Fibroblast of lung (primary cell): ENCODE data around the gene KLK11. TPM values are rescaled to one million over a fixed set of nuclear protein-coding genes. Genes with fewer than 3 reads are reported as not detected.

Experiments used
- DNase-seq, 2 donors: peaks; one replicate each; pipeline versions ENCODE4 v3.0.0 to v3.0.0-alpha.2; 2010; ENCODE audit warnings: low read depth in 2 of 2
- H2AFZ ChIP-seq: 2 replicates; pipeline ENCODE4 v1.5.1; 2012; ENCODE audit warnings: low read length, control low read depth, inconsistent platforms
- H3K27ac ChIP-seq: 2 replicates; pipeline ENCODE4 v1.5.1; 2011; ENCODE audit warnings: low read length, control low read depth; ENCODE audit not compliant: insufficient read depth
- H3K27me3 ChIP-seq: 2 replicates; pipeline ENCODE4 v1.5.1; 2011; ENCODE audit warnings: mild to moderate bottlenecking, low read length; ENCODE audit not compliant: control insufficient read depth, insufficient read depth
- H3K36me3 ChIP-seq: 2 replicates; pipeline ENCODE4 v1.5.1; 2011; ENCODE audit warnings: low read length; ENCODE audit not compliant: control insufficient read depth, insufficient read depth
- H3K4me1 ChIP-seq: 2 replicates; pipeline ENCODE4 v1.5.1; 2011; ENCODE audit warnings: low read length; ENCODE audit not compliant: control insufficient read depth, insufficient read depth; ENCODE audit errors: extremely low read depth
- H3K4me2 ChIP-seq: 2 replicates; pipeline ENCODE4 v1.5.1; 2011; ENCODE audit warnings: low read length, control low read depth; ENCODE audit not compliant: insufficient read depth; ENCODE audit errors: extremely low read depth
- H3K4me3 ChIP-seq, 4 experiments: fragments of 200-600 bp in 1 of 4; sonication (generic) in 1 of 4; replicated peaks in 1 of 4; 2 replicates each; pipeline ENCODE4 v1.5.1; 2011 to 2016; ENCODE audit warnings: low read length in 4 of 4, low read depth in 3 of 4, mild to moderate bottlenecking in 3 of 4, control low read depth in 2 of 4, inconsistent platforms in 1 of 4, mixed read lengths in 1 of 4; ENCODE audit not compliant: insufficient read depth in 1 of 4; ENCODE audit errors: control extremely low read depth in 1 of 4
- H3K79me2 ChIP-seq: 2 replicates; pipeline ENCODE4 v1.5.1; 2012; ENCODE audit warnings: mild to moderate bottlenecking, low read length, inconsistent platforms; ENCODE audit not compliant: control insufficient read depth, insufficient read depth
- H3K9ac ChIP-seq: 2 replicates; pipeline ENCODE4 v1.5.1; 2011; ENCODE audit warnings: mild to moderate bottlenecking, low read length, control low read depth; ENCODE audit not compliant: insufficient read depth
- H3K9me3 ChIP-seq: 2 replicates; pipeline ENCODE4 v1.5.1; 2012; ENCODE audit warnings: low read depth, low read length; ENCODE audit not compliant: control insufficient read depth, insufficient read depth
- H4K20me1 ChIP-seq: 2 replicates; pipeline ENCODE4 v1.5.1; 2011; ENCODE audit warnings: low read length; ENCODE audit not compliant: control insufficient read depth, insufficient read depth; ENCODE audit errors: extremely low read depth
- EZH2 ChIP-seq: IDR thresholded peaks from 2 replicates; pipeline ENCODE4 v1.5.1; 2012; ENCODE audit warnings: low read length, control low read depth, mild to moderate bottlenecking; ENCODE audit errors: missing control alignments
- polyA minus RNA-seq: library from RNA; depleted of rRNA, polyadenylated mRNA; stranded (reverse); fragments of >200 nt; gene quantifications from 2 replicates; pipeline ENCODE4 v1.2.3, GENCODE V29; 2011; ENCODE audit warnings: low replicate concordance
- polyA plus RNA-seq, 2 donors: library from polyadenylated mRNA; depleted of rRNA in 1 of 2; stranded (reverse) in 1 of 2; unstranded in 1 of 2; fragments of >200 nt; gene quantifications; 2 replicates each; pipeline ENCODE4 v1.2.1, GENCODE V29; 2011 to 2012; ENCODE audit warnings: missing spikeins in 1 of 2
- total RNA-seq: library from RNA; depleted of rRNA; stranded (reverse); fragments of >200 nt; gene quantifications from 2 replicates; pipeline ENCODE4 v1.2.1, GENCODE V29; 2014
- TF ChIP-seq, protein P1 (sequence below), 2 donors: IDR thresholded peaks in 1 of 2; conservative IDR thresholded peaks in 1 of 2; 1 replicate in 1 of 2; 2 replicates in 1 of 2; pipeline ENCODE4 v1.5.1; 2011 to 2012; ENCODE audit warnings: low read length in 2 of 2, control low read depth in 1 of 2, inconsistent platforms in 1 of 2, low read depth in 1 of 2, mild to moderate bottlenecking in 1 of 2

The KLK11 gene, protein sequence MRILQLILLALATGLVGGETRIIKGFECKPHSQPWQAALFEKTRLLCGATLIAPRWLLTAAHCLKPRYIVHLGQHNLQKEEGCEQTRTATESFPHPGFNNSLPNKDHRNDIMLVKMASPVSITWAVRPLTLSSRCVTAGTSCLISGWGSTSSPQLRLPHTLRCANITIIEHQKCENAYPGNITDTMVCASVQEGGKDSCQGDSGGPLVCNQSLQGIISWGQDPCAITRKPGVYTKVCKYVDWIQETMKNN
- not detected in 2 replicates for total RNA-seq
- polyA plus RNA-seq: not detected in 2 replicates
- not detected in 2 replicates for polyA plus RNA-seq (2012)
- polyA minus RNA-seq: not detected in 2 replicates

DNA sequence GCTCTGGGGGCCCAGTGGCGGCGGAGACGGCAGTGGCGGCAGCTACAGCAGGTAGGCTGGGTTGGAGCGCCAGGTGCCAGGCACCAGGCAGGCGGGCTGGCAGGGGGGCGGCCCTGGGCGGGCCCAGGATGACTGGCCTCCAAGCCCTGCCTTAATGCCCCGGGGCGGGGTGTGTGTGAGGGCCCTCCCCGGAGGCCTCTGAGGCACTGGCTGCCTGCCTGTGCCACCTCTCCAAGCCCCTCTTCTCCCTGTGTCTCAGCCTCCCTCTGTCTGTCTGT, at the start of gene KLK11:
TSS of gene KLK11 (minus strand) at position 63 of the 278 bp plus-strand sequence. CDS start 985 bp downstream, outside the sequence.
- Histone ChIP-seq H3K27ac (no peak within 1 kb of the TSS), H3K4me1 (no peaks in the 10 kb centered on the region), H3K9ac (no peak within 1 kb of the TSS), H3K4me3 (no peak within 1 kb of the TSS), H3K36me3 (no peaks in the 10 kb centered on the region), H3K4me2 (no peak within 1 kb of the TSS), H3K79me2 (no peaks in the 10 kb centered on the region), H3K9me3 (no peaks in the 10 kb centered on the region), H2AFZ (no peak within 1 kb of the TSS), H3K27me3 (no peaks in the 10 kb centered on the region), H4K20me1 (no peaks in the 10 kb centered on the region)
- no peak for DNase-seq
- TF ChIP-seq EZH2: no peak
- TF ChIP-seq, protein P1, sequence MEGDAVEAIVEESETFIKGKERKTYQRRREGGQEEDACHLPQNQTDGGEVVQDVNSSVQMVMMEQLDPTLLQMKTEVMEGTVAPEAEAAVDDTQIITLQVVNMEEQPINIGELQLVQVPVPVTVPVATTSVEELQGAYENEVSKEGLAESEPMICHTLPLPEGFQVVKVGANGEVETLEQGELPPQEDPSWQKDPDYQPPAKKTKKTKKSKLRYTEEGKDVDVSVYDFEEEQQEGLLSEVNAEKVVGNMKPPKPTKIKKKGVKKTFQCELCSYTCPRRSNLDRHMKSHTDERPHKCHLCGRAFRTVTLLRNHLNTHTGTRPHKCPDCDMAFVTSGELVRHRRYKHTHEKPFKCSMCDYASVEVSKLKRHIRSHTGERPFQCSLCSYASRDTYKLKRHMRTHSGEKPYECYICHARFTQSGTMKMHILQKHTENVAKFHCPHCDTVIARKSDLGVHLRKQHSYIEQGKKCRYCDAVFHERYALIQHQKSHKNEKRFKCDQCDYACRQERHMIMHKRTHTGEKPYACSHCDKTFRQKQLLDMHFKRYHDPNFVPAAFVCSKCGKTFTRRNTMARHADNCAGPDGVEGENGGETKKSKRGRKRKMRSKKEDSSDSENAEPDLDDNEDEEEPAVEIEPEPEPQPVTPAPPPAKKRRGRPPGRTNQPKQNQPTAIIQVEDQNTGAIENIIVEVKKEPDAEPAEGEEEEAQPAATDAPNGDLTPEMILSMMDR (conservative IDR thresholded peaks at IDR 0.05 in 1 of 2, IDR thresholded peaks at IDR 0.05 in 1 of 2; ENCODE audit: low read depth in 1 of 2, low read length in 2 of 2): no peak

DNA sequence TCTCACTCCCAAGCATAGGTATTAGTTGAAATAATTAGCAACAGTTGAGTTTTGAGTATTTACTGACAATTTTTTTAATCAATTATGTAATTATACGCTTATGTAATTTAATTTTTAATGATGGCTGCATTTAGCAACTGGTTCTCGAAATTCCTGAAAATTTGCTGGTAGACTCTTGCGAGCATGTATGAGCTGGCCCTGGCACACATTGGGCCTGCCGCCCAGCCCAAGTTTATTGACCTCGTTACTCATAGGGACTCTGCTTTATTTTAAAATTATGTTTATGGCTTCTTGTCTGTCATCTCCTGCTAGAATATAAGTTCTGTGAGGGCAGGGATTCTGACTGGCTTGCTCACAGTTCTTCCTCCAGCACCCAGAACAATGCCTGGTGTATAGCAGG, 49.6 kb upstream of the KLK11 start:
- TF ChIP-seq EZH2: no peak
- TF ChIP-seq, protein P1 (conservative IDR thresholded peaks at IDR 0.05 in 1 of 2, IDR thresholded peaks at IDR 0.05 in 1 of 2; ENCODE audit: low read depth in 1 of 2, low read length in 2 of 2): no peak
- H3K9me3 ChIP-seq: no peaks in the 10 kb centered on the region
- no peak overlapping the region for H3K9ac ChIP-seq
- H3K4me2 ChIP-seq: no peak overlapping the region
- H3K79me2 ChIP-seq: no peaks in the 10 kb centered on the region
- DNase-seq: no peak
- no peak overlapping the region for H3K4me3 ChIP-seq
- no peak overlapping the region for H3K27ac ChIP-seq
- no peak overlapping the region for H2AFZ ChIP-seq
- no peaks in the 10 kb centered on the region for H3K4me1 ChIP-seq
- H3K36me3 ChIP-seq: no peaks in the 10 kb centered on the region
- H4K20me1 ChIP-seq: no peaks in the 10 kb centered on the region
- H3K27me3 ChIP-seq: no peaks in the 10 kb centered on the region

DNA sequence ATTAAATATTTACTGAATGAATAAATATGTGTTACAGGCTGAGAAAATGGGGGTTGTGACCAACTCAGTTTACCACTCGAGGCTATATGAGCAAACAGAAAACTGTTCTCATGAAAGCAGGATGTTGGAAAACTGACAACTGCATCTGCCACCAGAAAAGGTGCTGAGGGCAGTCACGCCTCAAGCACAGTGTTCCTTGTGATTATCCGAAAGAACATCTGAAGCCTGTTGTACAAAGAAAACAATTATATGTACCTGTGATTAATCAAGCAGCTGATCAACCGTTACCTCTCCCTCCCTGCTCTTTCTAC, 44.6 kb upstream of the KLK11 start:
- no peaks in the 10 kb centered on the region for H3K9me3 ChIP-seq
- H3K4me1 ChIP-seq: no peaks in the 10 kb centered on the region
- no peaks in the 10 kb centered on the region for H3K27me3 ChIP-seq
- H3K36me3 ChIP-seq: no peaks in the 10 kb centered on the region
- H4K20me1 ChIP-seq: no peaks in the 10 kb centered on the region
- H2AFZ ChIP-seq: no peak overlapping the region
- no peak overlapping the region for H3K27ac ChIP-seq
- TF ChIP-seq EZH2: no peak
- TF ChIP-seq, protein P1 (conservative IDR thresholded peaks at IDR 0.05 in 1 of 2, IDR thresholded peaks at IDR 0.05 in 1 of 2; ENCODE audit: low read depth in 1 of 2, low read length in 2 of 2): no peak
- H3K79me2 ChIP-seq: no peaks in the 10 kb centered on the region
- no peak overlapping the region for H3K9ac ChIP-seq
- H3K4me2 ChIP-seq: no peak overlapping the region
- no peak overlapping the region for H3K4me3 ChIP-seq
- DNase-seq: no peak
